GM12878 (cell line): ENCODE results near the gene INO80.

Experiments
- MXI1 ChIP-seq: fragments of 150-350 bp; IDR thresholded peaks from 2 replicates; pipeline ENCODE4 v1.6.1; 2011; ENCODE audit warnings: low read depth, mild to moderate bottlenecking, inconsistent platforms, low read length, improper control_type of control experiment
- POLR2A ChIP-seq: IDR thresholded peaks from 2 replicates; pipeline ENCODE4 v1.6.1; 2011; ENCODE audit warnings: low read depth, mild to moderate bottlenecking, low read length
- SIX5 ChIP-seq: IDR thresholded peaks from 2 replicates; pipeline ENCODE4 v1.6.1; 2011; ENCODE audit warnings: mild to moderate bottlenecking, low read depth, low read length, moderate library complexity; ENCODE audit not compliant: severe bottlenecking
- SREBF2 ChIP-seq: IDR thresholded peaks from 2 replicates; pipeline ENCODE4 v1.6.1; 2012; ENCODE audit warnings: mild to moderate bottlenecking, low read length
- ZNF274 ChIP-seq: IDR thresholded peaks from one replicate; pipeline ENCODE4 v1.8.0; 2011; ENCODE audit not compliant: insufficient read length, insufficient read depth
- TF ChIP-seq, protein P1 (sequence below): IDR thresholded peaks from 2 replicates; pipeline ENCODE4 v1.6.1; 2012; ENCODE audit warnings: low read length, inconsistent platforms

DNA sequence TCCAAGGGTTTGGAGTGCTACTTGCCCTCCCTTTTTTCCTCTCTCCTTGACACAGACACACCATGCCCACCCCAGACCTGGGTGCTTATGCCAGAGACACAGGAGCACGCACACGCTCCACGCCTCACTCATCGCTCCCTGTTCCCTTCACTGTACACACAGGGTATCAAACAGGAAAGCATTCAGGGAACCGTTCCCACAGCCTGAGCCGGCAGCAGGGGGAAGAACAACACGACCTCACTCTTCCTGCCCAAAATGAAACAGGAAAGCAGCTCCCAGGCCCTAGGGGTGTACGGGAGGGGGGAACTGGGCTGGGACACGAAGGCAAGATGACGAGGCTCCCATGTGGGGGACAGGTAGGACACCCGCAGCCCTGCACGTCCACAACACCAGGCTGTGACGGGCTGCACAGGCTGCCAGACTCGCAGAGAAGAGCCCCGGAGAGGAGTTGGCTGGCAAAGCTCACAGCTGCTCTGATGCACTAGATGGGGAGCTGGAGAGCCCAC, 175.7 kb downstream of the INO80 start:
- TF ChIP-seq, protein P1, sequence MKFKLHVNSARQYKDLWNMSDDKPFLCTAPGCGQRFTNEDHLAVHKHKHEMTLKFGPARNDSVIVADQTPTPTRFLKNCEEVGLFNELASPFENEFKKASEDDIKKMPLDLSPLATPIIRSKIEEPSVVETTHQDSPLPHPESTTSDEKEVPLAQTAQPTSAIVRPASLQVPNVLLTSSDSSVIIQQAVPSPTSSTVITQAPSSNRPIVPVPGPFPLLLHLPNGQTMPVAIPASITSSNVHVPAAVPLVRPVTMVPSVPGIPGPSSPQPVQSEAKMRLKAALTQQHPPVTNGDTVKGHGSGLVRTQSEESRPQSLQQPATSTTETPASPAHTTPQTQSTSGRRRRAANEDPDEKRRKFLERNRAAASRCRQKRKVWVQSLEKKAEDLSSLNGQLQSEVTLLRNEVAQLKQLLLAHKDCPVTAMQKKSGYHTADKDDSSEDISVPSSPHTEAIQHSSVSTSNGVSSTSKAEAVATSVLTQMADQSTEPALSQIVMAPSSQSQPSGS, result no peak
- no peak for TF ChIP-seq SIX5
- TF ChIP-seq ZNF274, result no peak
- TF ChIP-seq MXI1, result no peak
- no peak for TF ChIP-seq POLR2A
- TF ChIP-seq SREBF2, result no peak
